ENCODE data around the gene HBE1. TPM values are rescaled to one million over a fixed set of nuclear protein-coding genes. Genes with fewer than 3 reads are reported as not detected.
"Not testable (repeated sequence)": the region's sequence is repeated elsewhere in the genome, so short reads cannot be mapped to it uniquely, and the experiment has no call there.

HBE1 gene
- total RNA-seq, 2 experiments from 2014 or later, result not detected

DNA sequence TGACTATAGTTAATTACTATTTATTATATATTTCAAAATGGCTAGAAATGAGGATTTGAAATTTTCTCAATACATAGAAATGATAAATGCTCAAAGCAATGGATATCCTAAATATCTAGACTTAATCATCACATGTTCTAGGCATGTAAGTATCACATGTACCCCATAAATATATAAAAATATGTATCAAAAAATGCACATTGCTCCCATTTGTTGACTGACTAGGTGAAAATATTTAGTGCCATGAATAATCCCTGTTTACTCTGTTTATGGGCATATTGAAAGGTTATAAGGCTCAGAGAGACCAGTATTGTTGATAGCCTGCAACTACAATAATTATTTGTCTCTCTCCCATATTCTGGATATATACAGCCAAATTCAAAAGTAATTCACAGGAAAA, 3.1 kb downstream of the HBE1 start:
- ATAC-seq, result no peak
- Mint-ChIP-seq H3K27me3 (peaks cover 5% of the 10 kb centered on the region), H3K4me3 (no peak overlapping the region), H3K36me3 (ENCODE audit: low read depth) (no peaks in the 10 kb centered on the region), H3K9me3 (ENCODE audit: low read depth) (no peaks in the 10 kb centered on the region), H3K27ac (no peak overlapping the region), H3K4me1 (no peaks in the 10 kb centered on the region)
- DNase-seq, result no peak
- intact Hi-C loops (cut with DNase I, micrococcal nuclease), result no loop called here
- POLR2A ChIA-PET, result no interaction called here
- CTCF ChIA-PET, result interaction anchor here (0.6 kb wide), 1 partner anchor 636 kb away, joined by 3 read pairs; no protein-coding TSS in a partner anchor

GRCh38 chr11:5265832-5266231, 3.9 kb downstream of the HBE1 start:
- ChIA-PET CTCF (no interaction called here), POLR2A (no interaction called here)
- Mint-ChIP-seq H3K4me1 (no peaks in the 10 kb centered on the region), H3K36me3 (ENCODE audit: low read depth) (no peaks in the 10 kb centered on the region), H3K27ac (no peak overlapping the region), H3K4me3 (no peak overlapping the region), H3K9me3 (ENCODE audit: low read depth) (no peaks in the 10 kb centered on the region), H3K27me3 (peaks cover 2% of the 10 kb centered on the region)
- intact Hi-C loops (cut with DNase I, micrococcal nuclease), result no loop called here
- ATAC-seq (no peak), DNase-seq (no peak)

- DNase-seq (no peak), ATAC-seq (no peak)
- POLR2A ChIA-PET, result no interaction called here
- Mint-ChIP-seq H3K4me3 (no peak overlapping the region), H3K4me1 (no peaks in the 10 kb centered on the region), H3K27ac (no peak overlapping the region), H3K36me3 (ENCODE audit: low read depth) (no peaks in the 10 kb centered on the region), H3K9me3 (ENCODE audit: low read depth) (no peaks in the 10 kb centered on the region), H3K27me3 (peaks cover 5% of the 10 kb centered on the region)
- CTCF ChIA-PET, result interaction anchor here (0.6 kb wide), 1 partner anchor 271 kb away, joined by 3 read pairs; no protein-coding TSS in a partner anchor
- intact Hi-C loops (cut with DNase I, micrococcal nuclease), result no loop called here
These were observed 11.0 kb downstream of the HBE1 start for GRCh38 chr11:5258543-5259262.

- no peak overlapping the region for H3K27ac Mint-ChIP-seq
- intact Hi-C loops (cut with DNase I, micrococcal nuclease), result no loop called here
- no peaks in the 10 kb centered on the region for H3K36me3 Mint-ChIP-seq (ENCODE audit: low read depth)
- DNase-seq, result no peak
- ATAC-seq, result no peak
- peaks cover 3% of the 10 kb centered on the region for H3K27me3 Mint-ChIP-seq
- ChIA-PET CTCF (no interaction called here), POLR2A (no interaction called here)
- H3K4me3 Mint-ChIP-seq, result no peak overlapping the region
- H3K4me1 Mint-ChIP-seq, result no peaks in the 10 kb centered on the region
- no peaks in the 10 kb centered on the region for H3K9me3 Mint-ChIP-seq (ENCODE audit: low read depth)
These were observed 12.4 kb downstream of the HBE1 start for GRCh38 chr11:5257296-5257695.

DNA sequence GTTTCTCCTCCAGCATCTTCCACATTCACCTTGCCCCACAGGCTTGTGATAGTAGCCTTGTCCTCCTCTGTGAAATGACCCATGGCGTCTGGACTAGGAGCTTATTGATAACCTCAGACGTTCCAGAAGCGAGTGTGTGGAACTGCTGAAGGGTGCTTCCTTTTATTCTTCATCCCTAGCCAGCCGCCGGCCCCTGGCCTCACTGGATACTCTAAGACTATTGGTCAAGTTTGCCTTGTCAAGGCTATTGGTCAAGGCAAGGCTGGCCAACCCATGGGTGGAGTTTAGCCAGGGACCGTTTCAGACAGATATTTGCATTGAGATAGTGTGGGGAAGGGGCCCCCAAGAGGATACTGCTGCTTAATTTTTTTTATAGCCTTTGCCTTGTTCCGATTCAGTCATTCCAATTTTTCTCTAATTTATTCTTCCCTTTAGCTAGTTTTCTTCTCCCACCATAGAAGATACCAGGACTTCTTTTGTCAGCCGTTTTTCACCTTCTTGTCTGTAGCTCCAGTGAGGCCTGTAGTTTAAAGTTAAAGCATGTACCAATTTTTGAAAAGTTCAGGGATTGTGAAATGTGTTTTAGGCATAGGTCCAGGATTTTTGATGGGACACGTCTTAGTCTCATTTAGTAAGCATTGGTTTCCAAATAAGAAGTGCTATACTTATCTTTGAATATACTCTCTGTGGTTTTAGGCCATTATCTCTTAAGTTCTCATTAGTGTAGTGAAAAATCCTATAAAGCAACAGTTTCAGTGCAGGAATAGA, 14.9 kb downstream of the HBE1 start, which contains the start of gene HBG2:
Gene HBG2 (minus strand): TSS at position 136 of the 768 bp plus-strand sequence. CDS start 53 bp downstream, at position 83.
- H3K27me3 Mint-ChIP-seq; POLR2A ChIA-PET; H3K36me3 Mint-ChIP-seq (ENCODE audit: low read depth); ATAC-seq; DNase-seq; H3K4me3 Mint-ChIP-seq; H3K4me1 Mint-ChIP-seq; H3K9me3 Mint-ChIP-seq (ENCODE audit: low read depth); H3K27ac Mint-ChIP-seq; intact Hi-C loops (cut with DNase I, micrococcal nuclease); CTCF ChIA-PET: not testable (repeated sequence)

DNA sequence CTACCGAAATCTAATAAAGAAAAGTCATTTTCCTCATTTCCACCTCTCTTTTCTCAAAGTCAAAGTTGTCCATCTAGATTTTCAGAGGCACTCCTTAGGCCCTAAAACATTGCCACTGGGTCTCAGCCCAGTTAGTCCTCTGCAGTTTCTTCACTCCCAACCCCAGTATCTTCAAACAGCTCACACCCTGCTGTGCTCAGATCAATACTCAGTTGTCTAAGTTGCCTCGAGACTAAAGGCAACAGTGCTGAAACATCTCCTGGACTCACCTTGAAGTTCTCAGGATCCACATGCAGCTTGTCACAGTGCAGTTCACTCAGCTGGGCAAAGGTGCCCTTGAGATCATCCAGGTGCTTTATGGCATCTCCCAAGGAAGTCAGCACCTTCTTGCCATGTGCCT, 15.7 kb downstream of the HBE1 start:
- H3K27me3 Mint-ChIP-seq; ATAC-seq; H3K9me3 Mint-ChIP-seq (ENCODE audit: low read depth); H3K27ac Mint-ChIP-seq; POLR2A ChIA-PET; H3K4me3 Mint-ChIP-seq; H3K4me1 Mint-ChIP-seq; intact Hi-C loops (cut with DNase I, micrococcal nuclease); H3K36me3 Mint-ChIP-seq (ENCODE audit: low read depth); CTCF ChIA-PET; DNase-seq: not testable (repeated sequence)

DNA sequence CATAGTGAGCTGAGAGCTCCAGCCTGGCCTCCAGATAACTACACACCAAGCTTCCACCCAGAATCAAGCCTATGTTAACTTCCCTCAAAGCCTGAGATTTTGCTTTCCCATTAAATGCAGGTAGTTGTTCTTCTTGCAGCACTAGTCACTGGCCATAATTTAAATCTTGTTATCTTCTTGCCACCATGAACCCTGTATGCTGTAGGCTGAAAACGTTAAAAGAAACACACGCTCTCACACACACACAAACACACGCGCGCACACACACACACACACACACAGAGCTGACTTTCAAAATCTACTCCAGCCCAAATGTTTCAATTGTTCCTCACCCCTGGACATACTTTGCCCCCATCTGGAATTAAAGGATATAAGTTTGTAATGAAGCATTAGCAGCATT, 16.3 kb downstream of the HBE1 start:
- H3K4me3 Mint-ChIP-seq; H3K27ac Mint-ChIP-seq; ATAC-seq; H3K9me3 Mint-ChIP-seq (ENCODE audit: low read depth); CTCF ChIA-PET; H3K36me3 Mint-ChIP-seq (ENCODE audit: low read depth); POLR2A ChIA-PET; H3K27me3 Mint-ChIP-seq; H3K4me1 Mint-ChIP-seq; intact Hi-C loops (cut with DNase I, micrococcal nuclease); DNase-seq: not testable (repeated sequence)

DNA sequence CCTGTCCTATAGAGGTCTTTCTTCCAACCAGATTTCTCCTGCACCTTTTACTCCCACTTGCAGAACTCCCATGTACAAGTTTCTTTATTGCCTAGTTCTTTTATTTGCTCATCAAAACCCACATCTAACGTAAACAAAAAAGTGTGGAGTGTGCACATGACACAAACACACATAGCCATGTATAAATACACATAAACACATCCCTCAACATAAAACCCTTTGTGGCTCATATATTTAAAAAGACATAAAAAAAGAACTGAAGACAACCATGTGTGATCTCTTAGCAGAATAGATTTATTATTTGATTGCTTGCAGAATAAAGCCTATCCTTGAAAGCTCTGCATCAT, 16.9 kb downstream of the HBE1 start:
- Mint-ChIP-seq H3K4me1 (no peaks in the 10 kb centered on the region), H3K27me3 (peaks cover 4% of the 10 kb centered on the region), H3K9me3 (ENCODE audit: low read depth) (no peaks in the 10 kb centered on the region), H3K36me3 (ENCODE audit: low read depth) (no peaks in the 10 kb centered on the region), H3K4me3 (no peak overlapping the region), H3K27ac (no peak overlapping the region)
- no peak for DNase-seq
- ChIA-PET POLR2A (no interaction called here), CTCF (no interaction called here)
- ATAC-seq, result no peak
- intact Hi-C loops (cut with DNase I, micrococcal nuclease), result no loop called here

GRCh38 chr11:5252192-5252918, 17.4 kb downstream of the HBE1 start:
- no peak overlapping the region for H3K4me3 Mint-ChIP-seq
- peaks cover 2% of the 10 kb centered on the region for H3K27me3 Mint-ChIP-seq
- intact Hi-C loops (cut with DNase I, micrococcal nuclease), result no loop called here
- H3K4me1 Mint-ChIP-seq, result no peaks in the 10 kb centered on the region
- DNase-seq (no peak), ATAC-seq (no peak)
- H3K36me3 Mint-ChIP-seq (ENCODE audit: low read depth), result no peaks in the 10 kb centered on the region
- no peaks in the 10 kb centered on the region for H3K9me3 Mint-ChIP-seq (ENCODE audit: low read depth)
- H3K27ac Mint-ChIP-seq, result no peak overlapping the region
- POLR2A ChIA-PET, result no interaction called here
- CTCF ChIA-PET, result no interaction called here

DNA sequence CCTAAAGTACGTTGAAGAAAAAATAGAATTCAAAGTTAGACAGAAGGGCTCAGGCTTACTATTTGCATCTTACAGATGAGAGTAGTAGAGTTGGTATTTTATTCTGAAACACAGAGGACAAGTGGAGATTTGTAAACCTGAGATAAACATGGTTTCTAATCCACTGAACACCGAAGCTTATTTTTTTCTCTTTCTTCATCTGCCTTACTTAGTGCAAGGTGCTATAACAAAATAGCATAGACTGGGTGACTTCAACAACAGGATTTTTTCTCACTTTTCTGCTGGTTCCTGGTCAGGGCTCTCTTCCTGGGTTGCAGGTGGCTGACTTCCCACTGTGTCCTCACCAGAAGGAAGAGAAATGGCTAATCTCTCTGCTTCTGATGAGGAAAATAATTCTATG, 18.0 kb downstream of the HBE1 start:
- no peaks in the 10 kb centered on the region for H3K4me1 Mint-ChIP-seq
- POLR2A ChIA-PET, result no interaction called here
- no peak overlapping the region for H3K27ac Mint-ChIP-seq
- DNase-seq (no peak), ATAC-seq (no peak)
- intact Hi-C loops (cut with DNase I, micrococcal nuclease), result no loop called here
- H3K4me3 Mint-ChIP-seq, result no peak overlapping the region
- H3K27me3 Mint-ChIP-seq, result peaks cover 2% of the 10 kb centered on the region
- CTCF ChIA-PET, result no interaction called here
- no peaks in the 10 kb centered on the region for H3K9me3 Mint-ChIP-seq (ENCODE audit: low read depth)
- no peaks in the 10 kb centered on the region for H3K36me3 Mint-ChIP-seq (ENCODE audit: low read depth)

GRCh38 chr11:5250543-5251204, 19.1 kb downstream of the HBE1 start:
- no peak for ATAC-seq
- POLR2A ChIA-PET, result no interaction called here
- intact Hi-C loops (cut with DNase I, micrococcal nuclease), result no loop called here
- Mint-ChIP-seq H3K27ac (no peak overlapping the region), H3K4me3 (no peak overlapping the region), H3K9me3 (ENCODE audit: low read depth) (no peaks in the 10 kb centered on the region), H3K36me3 (ENCODE audit: low read depth) (no peaks in the 10 kb centered on the region), H3K27me3 (peaks cover 2% of the 10 kb centered on the region), H3K4me1 (no peaks in the 10 kb centered on the region)
- DNase-seq, result no peak
- CTCF ChIA-PET, result interaction anchor here (1.4 kb wide), 1 partner anchor 9 kb away, joined by 3 read pairs; no protein-coding TSS in a partner anchor

Data from activated CD4-positive, alpha-beta T cell treated with anti-CD3 and anti-CD28 coated beads for 36 hours (primary cell).